G401 (cell line): ENCODE measurements around the gene PTPRC. TPM values are rescaled to one million over a fixed set of nuclear protein-coding genes. Genes with fewer than 3 reads are reported as not detected.

Source experiments
- DNase-seq: peaks from one replicate; pipeline ENCODE4 v3.0.0-alpha.2; 2015; ENCODE audit warnings: low spot score
- in situ Hi-C: cut with HindIII; loops from 2 replicates; pipeline ENCODE4 v1.10.0; 2016; ENCODE audit warnings: low sequenced_read_pairs, mixed read lengths
- total RNA-seq: library from RNA; depleted of rRNA; stranded (reverse); fragments of >200 nt; shearing (Covaris generic); gene quantifications from 2 replicates; pipeline ENCODE4 v1.2.3, GENCODE V29; 2014; rRNA removed

Gene PTPRC
- total RNA-seq, 1 experiment from 2014 or later: not detected

DNA sequence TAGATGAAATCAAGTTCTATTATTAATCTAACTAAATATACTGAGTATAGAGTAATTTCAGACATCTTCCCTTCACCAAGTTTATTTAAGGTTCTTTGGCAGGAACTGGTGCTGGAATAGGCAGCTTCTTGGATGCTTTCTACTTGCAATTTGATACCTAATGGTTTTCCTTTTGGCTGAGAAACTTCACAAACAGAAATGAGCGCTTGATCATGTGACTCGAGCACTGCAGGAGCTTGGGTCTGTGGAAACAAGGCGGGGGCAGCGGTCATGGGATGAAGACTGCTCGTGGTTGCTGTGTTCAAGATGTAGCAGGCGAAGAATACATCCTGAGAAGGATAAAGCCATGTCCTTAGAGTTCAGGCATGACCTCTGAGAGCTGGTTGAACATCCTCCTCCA lies 136.8 kb downstream of the PTPRC start:
- in situ Hi-C loops: no loop called here
- no peak for DNase-seq

GRCh38 chr1:198776602-198777029 lies 137.8 kb downstream of the PTPRC start:
- in situ Hi-C loops: no loop called here
- no peak for DNase-seq

- no peak for DNase-seq
- in situ Hi-C loops: no loop called here
These were observed 139.2 kb downstream of the PTPRC start for GRCh38 chr1:198778049-198778448.

DNA sequence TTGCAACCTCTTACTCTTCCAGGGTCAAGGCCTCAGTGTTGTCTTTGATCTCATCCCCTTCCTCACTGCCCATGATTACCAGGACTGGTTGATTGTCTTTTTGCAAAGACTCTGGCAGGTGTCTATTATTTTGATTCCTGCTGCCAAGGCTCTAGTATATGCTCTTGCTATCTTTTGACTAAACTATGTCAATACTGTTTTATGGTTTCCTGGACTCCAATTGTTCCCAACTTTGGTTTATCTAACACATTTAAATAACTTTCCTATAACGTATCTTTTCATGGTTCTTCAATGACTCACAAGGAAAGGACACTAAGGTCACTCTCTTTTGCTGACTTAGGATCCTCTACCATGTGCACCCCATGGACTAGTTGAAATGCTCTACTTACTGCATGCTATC lies 141.5 kb downstream of the PTPRC start:
- in situ Hi-C loops: no loop called here
- DNase-seq: no peak

DNA sequence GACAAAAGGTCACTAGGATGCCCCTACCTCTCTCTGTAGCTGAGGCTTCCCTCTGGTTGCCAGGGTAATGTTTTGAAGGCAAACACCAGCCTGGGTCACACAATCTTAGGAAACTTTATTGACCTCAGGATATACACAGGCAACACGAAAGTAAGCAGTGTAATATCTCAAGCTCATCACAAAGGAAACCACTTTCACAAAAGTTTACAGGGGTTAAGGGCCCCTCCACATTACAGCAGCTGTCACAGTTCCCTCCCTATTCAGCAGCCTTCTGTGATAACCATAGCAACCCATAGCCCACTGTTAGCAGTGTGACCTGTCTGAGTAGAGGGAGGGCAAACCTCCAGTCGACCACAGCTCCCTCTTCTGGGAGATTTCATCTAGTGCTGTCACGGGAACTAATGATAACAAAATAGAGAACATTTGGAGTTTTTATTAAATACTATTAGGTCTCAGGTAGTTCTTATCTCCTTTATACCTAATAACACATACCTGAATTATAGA lies 149.8 kb downstream of the PTPRC start:
- no peak for DNase-seq
- in situ Hi-C loops: no loop called here

- DNase-seq: no peak
- in situ Hi-C loops: no loop called here
These were observed 154.9 kb downstream of the PTPRC start for GRCh38 chr1:198793714-198794113.

DNA sequence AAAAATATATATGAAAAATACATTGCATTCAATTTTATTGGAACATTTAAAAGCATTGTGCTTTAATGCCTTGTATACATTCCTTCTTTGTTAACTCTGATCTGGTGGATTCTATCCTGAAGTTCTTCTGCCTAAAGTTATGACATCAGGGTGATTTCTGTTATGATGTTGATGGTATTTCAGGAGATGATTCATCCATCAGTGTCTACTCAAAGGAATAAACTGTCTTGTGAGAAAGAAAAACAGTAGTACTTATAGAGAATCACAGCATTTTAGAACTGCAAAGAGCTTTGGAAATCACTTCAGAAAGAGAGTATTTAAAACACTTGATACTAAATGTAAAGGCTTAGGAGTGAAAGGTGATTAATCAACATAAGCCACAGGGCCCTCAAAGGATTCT lies 155.7 kb downstream of the PTPRC start:
- DNase-seq: no peak
- in situ Hi-C loops: no loop called here

DNA sequence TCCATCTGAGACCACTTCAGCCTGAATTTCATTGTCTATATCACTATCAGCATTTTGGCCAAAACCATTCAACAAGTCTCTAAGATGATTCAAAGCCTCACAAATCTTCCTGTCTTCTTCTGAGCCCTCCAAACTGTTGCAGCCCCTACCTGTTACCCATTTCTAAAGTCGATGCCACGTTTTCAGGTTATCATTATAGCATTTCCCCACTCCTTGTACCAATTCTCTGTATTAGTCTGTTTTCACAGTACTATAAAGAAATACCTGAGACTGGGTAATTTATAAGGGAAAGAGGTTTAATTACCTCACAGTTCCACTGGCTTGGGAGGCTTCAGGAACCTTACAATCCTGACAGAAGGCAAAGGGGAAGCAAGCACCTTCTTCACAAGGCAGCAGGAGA lies 158.8 kb downstream of the PTPRC start:
- no peak for DNase-seq
- in situ Hi-C loops: no loop called here

DNA sequence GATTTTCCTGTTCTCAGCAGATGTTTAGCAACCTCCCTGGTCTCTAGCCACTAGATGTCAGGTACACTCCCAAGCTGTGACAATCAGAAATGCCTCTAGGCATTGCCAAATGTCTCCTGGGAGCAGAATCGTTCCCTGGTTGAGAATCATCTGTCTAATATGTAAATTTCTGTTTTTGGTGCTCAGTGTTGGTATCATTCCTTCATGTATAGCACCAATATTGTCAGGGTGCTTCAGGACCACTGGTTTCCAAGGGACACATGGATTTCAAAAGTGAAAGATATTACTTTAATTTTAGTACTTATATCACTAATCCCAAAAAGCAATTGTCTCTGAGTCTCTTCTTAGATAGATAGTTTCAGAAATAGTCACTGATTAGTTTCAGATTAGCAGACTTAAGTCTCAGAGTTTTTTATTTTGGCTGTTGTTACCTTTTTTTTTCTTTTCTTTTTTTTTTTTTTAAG lies 160.1 kb downstream of the PTPRC start:
- DNase-seq: no peak
- in situ Hi-C loops: no loop called here

GRCh38 chr1:198805498-198806151 lies 166.8 kb downstream of the PTPRC start:
- in situ Hi-C loops: no loop called here
- DNase-seq: no peak

DNA sequence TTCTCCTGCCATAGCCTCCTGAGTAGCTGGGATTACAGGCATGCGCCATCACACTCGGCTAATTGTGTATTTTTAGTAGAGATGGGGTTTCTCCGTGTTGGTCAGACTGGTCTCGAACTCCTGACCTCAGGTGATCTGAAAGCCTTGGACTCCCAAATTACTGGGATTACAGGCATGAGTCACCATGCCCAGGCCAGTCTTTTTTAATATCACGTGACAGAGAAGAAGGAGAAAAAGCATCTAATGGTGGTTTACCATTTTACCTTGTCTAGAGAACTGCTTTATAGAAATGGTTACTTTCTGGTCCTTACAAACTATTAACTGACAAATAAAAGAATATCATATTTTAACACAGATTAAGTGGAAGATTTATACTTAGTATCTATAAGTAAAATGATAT lies 168.0 kb downstream of the PTPRC start:
- no peak for DNase-seq
- in situ Hi-C loops: no loop called here

Other genes with a start within 250 kb of the PTPRC start
- not detected in 2 replicates for gene ATP6V1G3, start 98.4 kb upstream of the PTPRC start, total RNA-seq